GM23248 (cell line): ENCODE results near the gene CCDC146. TPM values are rescaled to one million over a fixed set of nuclear protein-coding genes. Genes with fewer than 3 reads are reported as not detected.
A peak's percentile ranks its signal among the peaks of the same experiment; 100 is the strongest.
"Not testable (repeated sequence)": the region's sequence is repeated elsewhere in the genome, so short reads cannot be mapped to it uniquely, and the experiment has no call there.

ENCODE experiments used
- DNase-seq: peaks from one replicate; pipeline ENCODE4 v3.0.0-alpha.2; 2015
- H2AFZ ChIP-seq: fragments of 200-600 bp; sonication (generic); 2 replicates; pipeline ENCODE4 v1.6.1; 2016; ENCODE audit warnings: antibody characterized with exemption
- H3F3A ChIP-seq: fragments of 200-600 bp; sonication (generic); 2 replicates; pipeline ENCODE4 v1.6.1; 2016; ENCODE audit warnings: mild to moderate bottlenecking, antibody characterized with exemption, mixed run types; ENCODE audit not compliant: insufficient read depth
- H3K27ac ChIP-seq: fragments of 200-600 bp; sonication (generic); 2 replicates; pipeline ENCODE4 v1.5.1; 2016; ENCODE audit warnings: mild to moderate bottlenecking
- H3K27me3 ChIP-seq: fragments of 200-600 bp; sonication (generic); replicated peaks from 2 replicates; pipeline ENCODE4 v1.6.1; 2016; ENCODE audit warnings: mild to moderate bottlenecking; ENCODE audit not compliant: insufficient read depth
- H3K36me3 ChIP-seq: fragments of 200-600 bp; sonication (generic); 2 replicates; pipeline ENCODE4 v1.6.1; 2016; ENCODE audit warnings: low read depth, mild to moderate bottlenecking
- H3K4me1 ChIP-seq: fragments of 200-600 bp; sonication (generic); 2 replicates; pipeline ENCODE4 v1.6.1; 2016; ENCODE audit warnings: mild to moderate bottlenecking; ENCODE audit not compliant: insufficient read depth
- H3K4me2 ChIP-seq: fragments of 200-600 bp; sonication (generic); one replicate; pipeline ENCODE4 v1.6.1; 2016; ENCODE audit warnings: mild to moderate bottlenecking; ENCODE audit not compliant: unreplicated experiment
- H3K4me3 ChIP-seq: fragments of 200-600 bp; sonication (generic); 2 replicates; pipeline ENCODE4 v1.5.1; 2016; ENCODE audit warnings: mild to moderate bottlenecking
- H3K79me2 ChIP-seq: fragments of 200-600 bp; sonication (generic); 2 replicates; pipeline ENCODE4 v1.6.1; 2016; ENCODE audit warnings: mild to moderate bottlenecking; ENCODE audit not compliant: insufficient read depth
- H3K9ac ChIP-seq: fragments of 200-600 bp; sonication (generic); 2 replicates; pipeline ENCODE4 v1.6.1; 2016; ENCODE audit warnings: mild to moderate bottlenecking
- H3K9me2 ChIP-seq: fragments of 200-600 bp; sonication (generic); 2 replicates; pipeline ENCODE4 v1.6.1; 2016; ENCODE audit warnings: mixed run types, mild to moderate bottlenecking, moderate library complexity; ENCODE audit not compliant: insufficient read depth
- H3K9me3 ChIP-seq: fragments of 200-600 bp; sonication (generic); one replicate; pipeline ENCODE4 v1.6.1; 2017; ENCODE audit warnings: low read depth
- H4K20me1 ChIP-seq: fragments of 200-600 bp; sonication (generic); 2 replicates; pipeline ENCODE4 v1.6.0; 2016; ENCODE audit not compliant: insufficient read depth
- EZH2 ChIP-seq: fragments of 200-600 bp; sonication (generic); IDR thresholded peaks from 2 replicates; pipeline ENCODE4 v1.6.1; 2018; ENCODE audit warnings: antibody characterized with exemption, mild to moderate bottlenecking; ENCODE audit not compliant: insufficient read depth, poor library complexity, severe bottlenecking
- EZH2phosphoT487 ChIP-seq: fragments of 200-600 bp; sonication (generic); IDR thresholded peaks from 2 replicates; pipeline ENCODE4 v1.6.1; 2018; ENCODE audit warnings: antibody characterized with exemption, moderate library complexity, mild to moderate bottlenecking, low read depth; ENCODE audit not compliant: insufficient read depth
- WGBS, 2 experiments: methylation state at CpG; one replicate each; pipeline ENCODE4 v1.1.6; 2015 to 2017; ENCODE audit warnings: low lambda C conversion rate in 2 of 2, low coverage in 1 of 2; ENCODE audit errors: missing lambda C conversion rate in 2 of 2; 5-methylcytosine and 5-hydroxymethylcytosine counted together
- in situ Hi-C: fragments of 300-500 bp; cut with MboI; formaldehyde crosslinking; loops from 2 replicates; pipeline ENCODE4 v1.15.0; 2020
- polyA plus RNA-seq: library from polyadenylated mRNA; unstranded; fragments of >200 nt; fragmentation: Nextera tagmentation; extraction: Ambion mirVana; gene quantifications from 2 replicates; pipeline ENCODE4 v1.2.1, GENCODE V29; 2016
- total RNA-seq: library from RNA; depleted of rRNA; stranded (reverse); fragments of >200 nt; shearing (Covaris generic); gene quantifications from 2 replicates; pipeline ENCODE4 v1.2.3, GENCODE V29; 2014

Gene CCDC146
- total and polyA plus RNA-seq, 2 experiments from 2014 or later = 0.32 to 0.78 TPM

DNA sequence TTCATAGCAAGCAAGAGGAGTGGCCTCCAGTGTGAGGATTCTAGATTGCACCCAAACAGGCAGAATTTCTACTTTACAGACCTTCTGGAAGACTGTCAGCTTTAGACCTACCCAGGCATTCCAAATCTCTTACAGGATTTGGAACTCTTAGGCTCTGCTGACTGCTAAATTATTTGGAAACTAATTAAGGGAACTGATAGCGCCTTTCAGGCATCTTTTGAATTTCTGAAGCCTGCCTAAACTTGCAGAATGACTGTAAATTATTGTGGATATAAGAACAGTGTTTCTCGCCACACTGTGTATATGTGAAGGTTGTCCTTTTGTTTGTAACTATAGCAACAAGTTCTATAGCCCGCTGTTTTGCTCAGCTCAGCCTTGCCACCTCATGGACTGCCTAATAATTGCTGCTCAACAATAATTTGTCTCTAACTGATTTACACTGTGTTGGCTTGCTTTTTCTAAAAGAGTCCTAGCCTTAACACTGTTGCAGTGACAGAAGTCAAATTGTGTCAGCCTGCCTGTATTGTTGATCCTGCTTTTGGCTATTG, 32.6 kb downstream of the CCDC146 start:
- in situ Hi-C loops, H3K4me3 ChIP-seq, H2AFZ ChIP-seq, H3K9me3 ChIP-seq, H3K27ac ChIP-seq, H3K79me2 ChIP-seq, H3K9me2 ChIP-seq, H3K9ac ChIP-seq, H3F3A ChIP-seq, H3K4me2 ChIP-seq, H4K20me1 ChIP-seq, H3K36me3 ChIP-seq, H3K27me3 ChIP-seq: not testable (repeated sequence)
- WGBS, 2 experiments = 82 to 83% methylated on average over 3 of the region's 3 CpGs
- peak; percentile 1 for DNase-seq
- H3K4me1 ChIP-seq = peaks cover 18% of the 10 kb centered on the region

DNA sequence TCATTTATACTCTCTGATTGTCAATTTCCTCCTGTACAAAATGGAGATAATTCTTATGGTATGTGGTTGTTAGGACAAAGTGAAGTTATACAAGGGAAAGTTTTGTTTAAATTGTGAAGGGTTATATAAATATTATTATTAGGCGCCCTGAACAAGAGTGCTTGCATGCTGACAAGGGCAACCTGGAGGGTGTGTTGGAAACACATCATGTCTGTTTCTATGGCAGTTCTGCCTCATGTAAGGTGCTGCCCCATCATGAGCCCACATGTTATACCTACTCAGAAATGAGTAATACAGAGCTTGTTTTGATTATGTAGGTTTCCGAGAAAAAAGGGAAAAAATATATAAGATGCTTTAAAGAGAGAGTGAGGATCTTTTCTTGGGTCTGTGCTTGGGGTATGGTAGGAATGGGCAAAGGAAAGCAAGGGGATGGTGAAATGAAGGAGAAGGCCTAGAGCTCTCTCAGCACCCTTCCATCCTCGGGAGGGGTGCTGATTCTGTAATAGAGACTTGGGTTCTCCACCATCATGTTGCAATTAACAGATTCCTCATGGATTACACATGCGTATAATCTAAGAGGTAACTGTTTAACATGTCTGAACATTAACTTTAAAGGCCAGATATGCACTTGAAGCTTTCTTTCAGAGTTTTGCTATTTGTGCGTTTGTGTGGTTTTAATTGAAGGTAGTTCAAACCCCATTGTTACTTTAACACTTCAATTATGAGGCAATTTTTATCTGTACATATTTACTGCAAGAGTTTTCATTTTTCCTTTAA, 33.4 kb downstream of the CCDC146 start:
- in situ Hi-C loops, H3K9ac ChIP-seq, H3F3A ChIP-seq, H3K27ac ChIP-seq, H3K27me3 ChIP-seq, H3K79me2 ChIP-seq, H2AFZ ChIP-seq, H3K36me3 ChIP-seq, H3K9me2 ChIP-seq, H3K4me3 ChIP-seq, H4K20me1 ChIP-seq, H3K9me3 ChIP-seq: not testable (repeated sequence)
- Histone ChIP-seq H3K4me1 (peaks cover 18% of the 10 kb centered on the region), H3K4me2 (peak overlapping the region; percentile 8)
- peak; percentile 5 for DNase-seq
- 52 to 67% methylated on average over 4 to 5 of the region's 5 CpGs for WGBS, 2 experiments

DNA sequence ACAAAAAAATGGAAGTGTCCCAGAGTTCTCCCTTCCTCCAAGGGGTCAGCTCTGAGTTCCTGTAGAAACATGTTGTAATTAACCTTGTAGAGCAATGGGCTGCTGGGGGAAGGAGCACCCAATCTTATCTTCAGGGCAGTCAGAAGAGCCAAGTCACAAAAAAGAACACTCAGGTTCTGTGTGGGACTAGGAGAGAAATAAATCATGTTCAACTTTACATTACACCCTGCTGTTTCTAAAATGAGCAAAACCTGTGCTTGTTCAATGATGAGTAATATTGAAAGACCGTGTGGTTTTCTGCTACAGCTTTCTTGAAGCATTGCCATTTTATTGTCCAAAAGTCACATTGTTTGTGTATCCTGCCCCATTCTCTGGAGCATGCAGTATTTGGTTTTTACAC, 34.6 kb downstream of the CCDC146 start:
- DNase-seq, in situ Hi-C loops: not testable (repeated sequence)
- no CpG with 5 or more reads among the region's 1 CpG for WGBS, 2 experiments

DNA sequence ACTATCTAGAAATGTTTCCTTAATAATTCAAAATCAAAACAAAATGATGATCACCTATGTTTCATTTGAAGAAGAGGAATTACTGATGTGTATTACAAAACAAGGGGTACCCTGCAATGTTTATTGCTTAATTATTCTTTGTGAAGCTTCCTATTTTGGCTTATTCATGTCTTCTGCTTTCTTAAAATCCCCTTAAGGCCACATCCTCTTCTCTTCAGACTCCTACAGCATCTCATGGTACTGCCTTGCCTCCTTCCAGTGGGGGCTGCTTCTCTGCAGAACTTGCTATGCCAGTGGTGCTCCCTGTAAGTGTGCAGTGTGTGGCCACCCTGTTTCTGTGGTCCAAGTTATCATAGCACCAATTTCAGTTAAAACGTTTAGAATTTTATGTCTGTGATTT, 35.0 kb downstream of the CCDC146 start:
- TF ChIP-seq EZH2phosphoT487 = no peak
- no peak for TF ChIP-seq EZH2
- Histone ChIP-seq H3K9me3 (no peaks in the 10 kb centered on the region), H3K4me1 (peaks cover 18% of the 10 kb centered on the region), H3K4me2 (no peak overlapping the region), H3K36me3 (no peaks in the 10 kb centered on the region), H3K27ac (no peak overlapping the region; the same call in 1 of the 2 replicates), H3K4me3 (no peak overlapping the region), H3K9ac (no peak overlapping the region), H2AFZ (no peak overlapping the region), H3F3A (peaks cover 6% of the 10 kb centered on the region), H4K20me1 (no peaks in the 10 kb centered on the region), H3K9me2 (no peaks in the 10 kb centered on the region), H3K79me2 (no peaks in the 10 kb centered on the region), H3K27me3 (no peaks in the 10 kb centered on the region)
- in situ Hi-C loops = no loop called here
- DNase-seq = peak; percentile 15
- 0% methylated on average over 1 of the region's 1 CpG for WGBS, 2 experiments

More for the DNA sequence above, 34.6 kb downstream of the CCDC146 start:
- H3K9me3 ChIP-seq, H3K9me2 ChIP-seq, H3F3A ChIP-seq, H3K4me2 ChIP-seq, H4K20me1 ChIP-seq, H3K4me3 ChIP-seq, H3K79me2 ChIP-seq, H3K27me3 ChIP-seq, H3K36me3 ChIP-seq, H3K27ac ChIP-seq, H3K9ac ChIP-seq, H2AFZ ChIP-seq: not testable (repeated sequence)
- peaks cover 18% of the 10 kb centered on the region for H3K4me1 ChIP-seq

DNA sequence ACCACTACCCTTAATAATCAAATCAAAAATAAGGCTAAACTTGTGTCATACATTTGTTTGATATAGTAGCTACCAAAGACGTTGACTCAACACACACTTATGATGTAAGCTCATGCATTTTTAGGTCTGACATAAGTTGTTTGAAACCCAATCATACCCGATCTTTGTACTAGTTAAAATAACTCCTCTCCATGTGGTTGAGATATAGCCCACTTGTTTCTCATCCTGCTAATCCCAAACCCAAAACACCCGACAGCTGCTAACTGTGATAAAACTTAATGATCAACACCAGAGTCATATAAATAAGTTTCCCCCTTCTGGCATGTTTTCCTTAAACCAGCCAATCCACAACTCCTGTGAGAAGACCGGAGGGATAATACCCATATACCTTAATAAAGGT, 48.7 kb downstream of the CCDC146 start:
- H4K20me1 ChIP-seq, H3K4me2 ChIP-seq, H3K27me3 ChIP-seq, H3K4me3 ChIP-seq, H3K36me3 ChIP-seq, DNase-seq, H3K4me1 ChIP-seq, H2AFZ ChIP-seq, H3K9ac ChIP-seq, H3K27ac ChIP-seq, H3K9me3 ChIP-seq, in situ Hi-C loops, H3F3A ChIP-seq, H3K9me2 ChIP-seq, H3K79me2 ChIP-seq: not testable (repeated sequence)
- WGBS, 2 experiments = 92 to 93% methylated on average over 4 of the region's 4 CpGs

DNA sequence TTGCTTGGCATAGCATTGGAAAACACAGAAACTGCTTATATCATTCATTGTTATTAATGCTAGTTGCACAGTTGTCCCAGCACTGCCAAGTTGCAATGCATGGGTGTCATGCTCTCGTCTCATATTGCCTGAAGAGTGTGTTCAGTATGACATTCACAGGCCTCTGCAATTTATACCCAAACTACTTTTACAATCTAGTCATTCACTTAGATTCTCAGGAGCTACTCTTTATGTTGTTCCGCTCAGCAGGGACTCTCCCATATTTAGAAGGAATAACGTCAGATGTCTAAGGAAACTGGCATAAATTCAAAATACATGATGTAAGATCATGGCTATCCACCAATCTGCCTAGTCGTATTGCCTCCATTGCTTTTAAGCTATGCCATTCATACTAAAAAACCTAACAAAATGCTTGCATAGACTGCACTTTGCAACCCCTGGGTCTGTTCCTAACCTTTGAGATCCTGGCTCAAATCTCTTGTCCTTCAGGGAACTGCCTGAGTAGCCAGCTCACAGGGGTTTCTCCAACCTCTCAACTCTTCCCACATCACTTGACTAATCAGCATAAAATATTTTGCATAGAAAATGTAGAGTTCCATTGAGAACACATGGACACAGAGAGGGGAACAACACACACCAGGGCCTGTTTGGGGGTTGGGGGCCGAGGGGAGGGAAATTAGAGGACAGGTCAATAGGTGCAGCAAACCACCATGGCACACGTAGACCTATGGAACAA, 50.2 kb downstream of the CCDC146 start:
- H4K20me1 ChIP-seq, in situ Hi-C loops: not testable (repeated sequence)
- WGBS, 2 experiments = 67 to 75% methylated on average over 4 to 6 of the region's 6 CpGs

DNA sequence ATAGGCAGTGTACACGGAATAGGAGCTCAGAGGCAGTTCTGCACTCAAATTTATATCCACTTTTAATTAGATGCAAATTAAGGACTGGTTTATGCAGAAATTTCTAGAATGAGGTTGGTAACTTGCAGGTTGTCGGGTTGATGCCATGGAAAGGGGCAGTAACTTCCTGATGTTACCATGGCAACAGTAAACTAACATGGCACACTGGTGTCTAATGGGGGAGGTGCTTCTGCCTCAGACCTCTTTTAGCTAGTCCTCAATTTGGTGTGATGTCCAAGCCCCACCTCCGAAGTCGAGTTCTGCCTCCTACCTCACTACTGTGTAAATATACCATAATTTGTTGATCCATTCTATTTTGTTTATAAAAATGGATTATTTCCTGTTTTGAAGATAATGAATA, 52.0 kb downstream of the CCDC146 start:
- in situ Hi-C loops, H3K9me2 ChIP-seq, H3K4me2 ChIP-seq, H3K9me3 ChIP-seq, H4K20me1 ChIP-seq, H3K9ac ChIP-seq, H3K36me3 ChIP-seq, H3K79me2 ChIP-seq, H3K4me1 ChIP-seq, H3K27me3 ChIP-seq, H3K4me3 ChIP-seq, H3K27ac ChIP-seq, H2AFZ ChIP-seq, DNase-seq, H3F3A ChIP-seq: not testable (repeated sequence)
- WGBS, 2 experiments = 89 to 92% methylated on average over 3 of the region's 4 CpGs

More for the DNA sequence above, 50.2 kb downstream of the CCDC146 start:
- not testable (repeated sequence) for H3K4me3 ChIP-seq, H2AFZ ChIP-seq, H3K9me2 ChIP-seq, H3K4me1 ChIP-seq, H3K9me3 ChIP-seq, H3K36me3 ChIP-seq, H3K4me2 ChIP-seq, H3K9ac ChIP-seq, DNase-seq, H3K27ac ChIP-seq, H3F3A ChIP-seq, H3K27me3 ChIP-seq, H3K79me2 ChIP-seq
